ENCODE measurements around the gene BCAP29. TPM values are rescaled to one million over a fixed set of nuclear protein-coding genes. Genes with fewer than 3 reads are reported as not detected.
A peak's percentile ranks its signal among the peaks of the same experiment; 100 is the strongest.

Gene BCAP29
- total RNA-seq, 1 donor = 43.1 TPM

- TF ChIP-seq CTCF (IDR thresholded peaks at IDR 0.05; ENCODE audit: extremely low read depth, low read depth, low read length) = no peak
- no peak overlapping the region for H3K27ac ChIP-seq (ENCODE audit: low read depth, low read length)
- H4K20me1 ChIP-seq (ENCODE audit: insufficient read depth, low read length) = no peaks in the 10 kb centered on the region
- no peak overlapping the region for H3K4me3 ChIP-seq (ENCODE audit: insufficient read depth, low read length)
- H3K4me2 ChIP-seq (ENCODE audit: insufficient read depth, low read length) = no peak overlapping the region
- H3K79me2 ChIP-seq (ENCODE audit: insufficient read depth, low read length) = no peaks in the 10 kb centered on the region
- peaks cover 19% of the 10 kb centered on the region for H3K4me1 ChIP-seq (ENCODE audit: insufficient read depth, low read length)
- no peak overlapping the region for H2AFZ ChIP-seq (ENCODE audit: low read length)
- H3K9me3 ChIP-seq (ENCODE audit: low read depth, low read length) = no peaks in the 10 kb centered on the region
- DNase-seq (ENCODE audit: insufficient read length, low spot score, missing footprints) = no peak
- no peaks in the 10 kb centered on the region for H3K27me3 ChIP-seq (ENCODE audit: insufficient read depth, low read length)
- H3K36me3 ChIP-seq (ENCODE audit: insufficient read depth, low read length) = no peaks in the 10 kb centered on the region
Observed at GRCh38 chr7:107641676-107642075, 61.6 kb downstream of the BCAP29 start.

GRCh38 chr7:107642501-107642900, 62.5 kb downstream of the BCAP29 start:
- H3K27me3 ChIP-seq (ENCODE audit: insufficient read depth, low read length) = no peaks in the 10 kb centered on the region
- H3K9me3 ChIP-seq (ENCODE audit: low read depth, low read length) = no peaks in the 10 kb centered on the region
- no peaks in the 10 kb centered on the region for H4K20me1 ChIP-seq (ENCODE audit: insufficient read depth, low read length)
- H3K4me2 ChIP-seq (ENCODE audit: insufficient read depth, low read length) = no peak overlapping the region
- no peak for TF ChIP-seq CTCF (IDR thresholded peaks at IDR 0.05; ENCODE audit: extremely low read depth, low read depth, low read length)
- no peak overlapping the region for H3K4me3 ChIP-seq (ENCODE audit: insufficient read depth, low read length)
- peak overlapping the region; percentile 24 for H3K27ac ChIP-seq (ENCODE audit: low read depth, low read length)
- no peaks in the 10 kb centered on the region for H3K79me2 ChIP-seq (ENCODE audit: insufficient read depth, low read length)
- H3K4me1 ChIP-seq (ENCODE audit: insufficient read depth, low read length) = peaks cover 19% of the 10 kb centered on the region
- no peaks in the 10 kb centered on the region for H3K36me3 ChIP-seq (ENCODE audit: insufficient read depth, low read length)
- H2AFZ ChIP-seq (ENCODE audit: low read length) = peak overlapping the region; percentile 24
- no peak for DNase-seq (ENCODE audit: insufficient read length, low spot score, missing footprints)

- H3K4me3 ChIP-seq (ENCODE audit: insufficient read depth, low read length) = no peak overlapping the region
- no peaks in the 10 kb centered on the region for H4K20me1 ChIP-seq (ENCODE audit: insufficient read depth, low read length)
- H3K27me3 ChIP-seq (ENCODE audit: insufficient read depth, low read length) = no peaks in the 10 kb centered on the region
- H3K4me1 ChIP-seq (ENCODE audit: insufficient read depth, low read length) = peaks cover 19% of the 10 kb centered on the region
- no peaks in the 10 kb centered on the region for H3K9me3 ChIP-seq (ENCODE audit: low read depth, low read length)
- peak overlapping the region; percentile 24 for H3K27ac ChIP-seq (ENCODE audit: low read depth, low read length)
- peak; percentile 85 for DNase-seq (ENCODE audit: insufficient read length, low spot score, missing footprints)
- no peaks in the 10 kb centered on the region for H3K79me2 ChIP-seq (ENCODE audit: insufficient read depth, low read length)
- H3K36me3 ChIP-seq (ENCODE audit: insufficient read depth, low read length) = no peaks in the 10 kb centered on the region
- H3K4me2 ChIP-seq (ENCODE audit: insufficient read depth, low read length) = no peak overlapping the region
- no peak overlapping the region for H2AFZ ChIP-seq (ENCODE audit: low read length)
- peak; percentile 64 for TF ChIP-seq CTCF (IDR thresholded peaks at IDR 0.05; ENCODE audit: extremely low read depth, low read depth, low read length)
Observed at GRCh38 chr7:107643407-107643806, 63.4 kb downstream of the BCAP29 start.

GRCh38 chr7:107643938-107644308, 63.9 kb downstream of the BCAP29 start:
- Histone ChIP-seq H3K4me1 (ENCODE audit: insufficient read depth, low read length) (peaks cover 19% of the 10 kb centered on the region), H3K27ac (ENCODE audit: low read depth, low read length) (no peak overlapping the region), H3K9me3 (ENCODE audit: low read depth, low read length) (no peaks in the 10 kb centered on the region), H2AFZ (ENCODE audit: low read length) (no peak overlapping the region), H3K4me2 (ENCODE audit: insufficient read depth, low read length) (peak overlapping the region; percentile 11), H3K36me3 (ENCODE audit: insufficient read depth, low read length) (no peaks in the 10 kb centered on the region), H4K20me1 (ENCODE audit: insufficient read depth, low read length) (no peaks in the 10 kb centered on the region), H3K4me3 (ENCODE audit: insufficient read depth, low read length) (no peak overlapping the region), H3K79me2 (ENCODE audit: insufficient read depth, low read length) (no peaks in the 10 kb centered on the region), H3K27me3 (ENCODE audit: insufficient read depth, low read length) (no peaks in the 10 kb centered on the region)
- no peak for TF ChIP-seq CTCF (IDR thresholded peaks at IDR 0.05; ENCODE audit: extremely low read depth, low read depth, low read length)
- DNase-seq (ENCODE audit: insufficient read length, low spot score, missing footprints) = no peak
